Cardiac septum (tissue), 1 donor: Measurements from ENCODE around the gene KBTBD7. TPM values are rescaled to one million over a fixed set of nuclear protein-coding genes. Genes with fewer than 3 reads are reported as not detected.
"Not testable (repeated sequence)": the region's sequence is repeated elsewhere in the genome, so short reads cannot be mapped to it uniquely, and the experiment has no call there.

Source experiments
- DNase-seq: peaks from one replicate; pipeline ENCODE4 v3.0.0-alpha.2; 2020; ENCODE audit warnings: low spot score
- intact Hi-C: fragments of 100-400 bp; cut with DNase I; formaldehyde crosslinking; loops from one replicate; pipeline ENCODE4 v1.14.0; 2022
- total RNA-seq: library from RNA; stranded (reverse); fragmentation: NEBNext Ultra II Directional; extraction: Animal tissue kit (Norgen Biotek cat#: 25700); gene quantifications from one replicate; pipeline ENCODE4 v1.2.1, GENCODE V29; 2021
- donor health status: DM: no; HTN: no; CAD: no.

The KBTBD7 gene
- total RNA-seq, 1 donor from 2014 or later, result 5.0 TPM

DNA sequence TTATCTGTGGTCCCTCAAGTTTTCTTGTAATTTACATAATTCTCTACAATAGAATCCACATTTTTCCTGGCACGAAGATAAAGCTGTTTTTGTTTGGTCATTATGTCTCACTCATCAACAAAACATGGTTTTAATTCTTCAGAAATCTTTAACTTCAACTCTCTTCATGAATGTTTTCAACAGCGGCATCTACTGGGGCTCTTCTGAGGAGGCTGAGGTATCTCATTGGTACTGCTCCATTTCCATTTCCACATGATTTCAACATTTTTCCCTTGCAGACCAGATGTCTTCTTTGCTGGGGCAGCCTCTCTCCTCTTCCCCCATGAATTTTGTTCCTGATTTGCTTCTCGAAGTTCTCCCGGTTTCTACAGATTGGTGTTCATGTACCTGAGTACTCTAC, 5.8 kb upstream of the KBTBD7 start:
- DNase-seq, result no peak
- intact Hi-C loops, result no loop called here

DNA sequence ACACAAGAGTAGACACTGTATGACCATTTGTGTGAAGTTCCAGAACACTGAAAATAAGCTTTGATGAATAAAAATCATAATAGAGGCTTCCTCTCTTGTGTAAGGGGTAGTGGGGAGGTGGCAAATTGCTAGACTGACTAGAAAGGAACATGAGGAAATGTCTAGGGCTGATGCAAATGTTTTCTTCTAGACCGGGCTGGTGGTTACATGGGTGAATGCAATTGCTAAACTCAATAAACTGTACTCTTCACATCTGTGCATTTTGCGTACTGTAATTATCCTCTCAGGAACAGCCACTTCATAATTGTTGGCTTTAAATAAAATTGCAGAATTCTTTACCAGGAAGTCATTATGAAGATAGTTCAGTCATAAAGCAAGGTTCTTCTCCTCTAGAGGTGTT, 5.2 kb upstream of the KBTBD7 start:
- intact Hi-C loops, result no loop called here
- no peak for DNase-seq

DNA sequence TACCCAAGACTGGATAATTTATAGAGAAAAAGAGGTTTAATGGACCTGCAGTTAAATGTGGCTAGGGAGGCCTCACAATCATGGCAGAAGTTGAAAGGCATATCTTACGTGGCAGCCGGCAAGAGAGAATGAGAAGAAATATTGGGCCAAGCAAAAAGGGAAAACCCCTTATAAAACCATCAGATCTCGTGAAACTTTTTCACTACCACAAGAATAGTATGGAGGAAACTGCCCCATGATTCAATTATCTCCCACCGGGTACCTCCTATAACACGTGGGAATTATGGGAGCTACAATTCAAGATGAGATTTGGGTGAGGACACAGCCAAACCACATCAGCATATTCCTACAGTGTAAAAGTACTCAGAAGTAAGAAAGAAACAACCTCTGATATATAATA, 4.7 kb upstream of the KBTBD7 start:
- intact Hi-C loops, result no loop called here
- DNase-seq, result no peak

DNA sequence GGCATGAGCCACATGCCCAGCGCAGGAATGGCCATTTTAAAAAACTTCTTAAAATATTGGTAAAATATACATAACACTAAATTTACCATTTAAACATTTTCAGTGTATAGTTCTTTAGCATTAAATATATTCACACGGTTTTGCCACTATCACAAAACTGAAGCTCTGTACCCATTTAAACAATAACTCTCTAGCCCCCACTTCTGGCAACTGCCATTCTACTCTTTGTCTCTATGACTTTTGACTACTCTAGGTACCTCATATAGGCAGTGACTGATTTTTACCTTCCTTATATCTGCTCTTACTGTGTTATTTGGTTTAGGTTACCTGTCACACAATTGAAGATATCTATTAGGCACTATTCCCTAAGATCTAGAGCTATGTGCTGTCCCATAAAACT, 2.3 kb upstream of the KBTBD7 start:
- intact Hi-C loops, result no loop called here
- DNase-seq, result no peak

DNA sequence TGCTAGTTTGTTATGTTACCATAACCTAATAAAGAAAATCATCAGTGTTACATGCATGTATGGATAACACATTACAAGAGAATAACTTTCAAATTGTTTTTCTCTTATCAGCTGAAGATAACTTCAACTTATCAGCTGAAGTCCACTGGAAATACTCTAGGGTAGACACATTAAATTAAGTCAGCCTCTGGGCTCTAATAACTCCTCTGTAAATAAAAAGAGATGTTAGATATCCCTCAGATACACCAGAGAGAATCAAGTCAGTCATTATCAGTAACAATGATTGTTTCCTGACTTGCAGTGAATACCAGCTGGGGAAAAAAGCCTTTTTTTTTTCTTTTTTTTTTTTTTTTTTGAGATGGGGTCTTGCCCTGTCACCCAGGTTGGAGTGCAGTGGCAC, 1.6 kb upstream of the KBTBD7 start:
- intact Hi-C loops, result no loop called here

DNA sequence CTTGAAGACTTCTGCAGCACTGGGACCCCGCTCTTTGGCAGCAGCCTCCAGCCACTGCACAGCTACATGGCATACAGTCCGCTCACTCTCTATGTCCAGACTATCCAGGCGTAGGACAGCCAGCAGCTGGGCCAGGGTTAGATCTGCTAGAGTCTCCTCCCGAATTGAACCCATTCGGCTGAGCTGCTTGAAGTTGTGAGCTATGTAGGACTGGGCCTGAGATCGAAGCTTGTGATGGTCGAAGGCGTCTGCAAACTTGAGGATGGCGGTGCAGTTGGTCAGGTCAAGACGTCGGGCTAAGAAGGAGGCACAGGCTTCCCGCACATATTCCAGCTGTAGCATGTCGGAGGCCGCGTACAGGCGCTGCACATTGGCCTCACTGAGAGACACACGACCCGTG, 900 bp downstream of the KBTBD7 start:
- no peak for DNase-seq
- intact Hi-C loops, result no loop called here

More for the DNA sequence above, 1.6 kb upstream of the KBTBD7 start:
- no peak for DNase-seq

DNA sequence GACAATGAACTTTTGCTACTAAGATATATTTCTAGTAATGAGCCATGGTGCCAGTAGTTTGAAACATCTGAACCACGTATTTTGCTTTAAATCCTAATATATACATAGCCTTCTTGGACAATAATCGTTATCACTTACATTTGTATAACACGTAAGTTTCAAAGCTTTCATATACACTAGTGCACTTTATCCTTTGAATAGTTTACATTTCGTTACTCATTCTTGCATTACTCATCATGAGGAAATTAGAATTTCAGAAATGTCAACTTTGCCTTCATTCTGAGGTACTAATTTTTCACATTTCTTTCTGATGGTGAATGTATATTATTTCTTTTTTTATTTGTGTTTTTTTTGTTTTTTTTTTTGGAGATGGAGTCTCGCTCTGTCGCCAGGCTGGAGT, 5.8 kb downstream of the KBTBD7 start:
- no peak for DNase-seq
- intact Hi-C loops, result no loop called here

DNA sequence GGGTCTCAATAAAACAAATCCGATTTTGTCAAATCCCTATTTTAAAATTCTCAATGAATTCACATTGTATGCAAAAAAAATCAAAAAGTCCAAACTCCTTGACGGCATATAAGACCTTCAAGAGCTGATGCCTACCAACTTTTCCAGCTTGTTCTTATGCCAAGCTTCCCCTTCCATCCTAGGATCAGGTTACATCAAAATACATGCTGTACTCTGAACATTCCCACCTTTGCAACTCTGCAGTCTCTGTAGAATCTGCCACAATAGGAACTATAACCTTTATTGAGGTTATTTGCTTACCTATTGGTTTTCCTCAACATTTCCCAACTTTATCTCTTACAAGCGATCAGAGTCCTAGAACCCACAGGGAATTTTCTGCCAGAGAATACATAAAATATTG, 7.9 kb downstream of the KBTBD7 start:
- no peak for DNase-seq
- intact Hi-C loops, result no loop called here

DNA sequence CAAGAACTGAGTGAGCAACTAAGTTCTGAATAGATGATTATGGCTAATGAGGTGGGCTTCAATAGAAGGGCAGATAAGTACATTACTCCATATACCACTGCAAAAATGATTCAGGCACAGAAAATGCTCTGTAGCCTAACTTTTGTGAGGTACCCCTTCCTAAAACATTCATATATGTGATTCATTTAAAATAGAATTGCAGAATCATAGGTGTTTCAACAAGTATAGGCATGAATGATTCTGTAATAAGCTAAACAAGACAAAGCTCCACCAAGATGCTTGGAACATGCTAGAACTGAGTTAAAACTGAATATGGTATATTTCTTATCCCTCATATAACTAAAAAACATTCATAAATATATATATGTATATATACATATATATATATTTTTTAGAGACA, 12.1 kb downstream of the KBTBD7 start:
- intact Hi-C loops, result no loop called here
- no peak for DNase-seq

DNA sequence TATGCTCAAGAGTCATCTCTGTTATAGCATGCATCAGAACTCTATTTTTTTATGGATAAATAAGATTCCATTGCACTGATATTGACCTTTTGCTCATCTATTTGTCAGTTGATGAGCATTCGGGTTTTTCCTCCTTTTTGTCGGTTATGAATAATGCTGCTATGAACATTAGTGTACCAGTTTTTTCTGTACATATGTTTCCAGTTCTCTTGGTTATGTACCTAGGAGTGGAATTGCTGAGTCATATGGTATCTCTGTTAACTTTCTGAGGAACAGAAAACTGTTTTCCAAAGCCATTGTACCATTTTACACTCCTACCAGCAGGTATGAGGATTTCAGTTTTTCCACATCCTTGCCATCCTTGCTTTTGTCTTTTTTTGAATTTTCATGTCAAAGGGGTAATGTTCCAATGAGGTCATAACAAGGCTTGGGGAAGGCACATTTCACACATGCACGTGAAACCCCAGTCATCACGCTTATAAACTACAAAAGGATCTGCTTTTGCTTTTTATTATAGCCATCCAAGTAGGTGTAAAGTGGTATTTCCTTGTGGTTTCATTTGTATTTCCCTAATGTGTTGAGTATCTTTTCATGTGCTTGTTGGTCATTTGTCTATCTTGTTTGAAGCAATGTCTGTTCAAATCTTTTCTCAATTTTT, 14.6 kb downstream of the KBTBD7 start:
- DNase-seq, result no peak
- intact Hi-C loops, result no loop called here

DNA sequence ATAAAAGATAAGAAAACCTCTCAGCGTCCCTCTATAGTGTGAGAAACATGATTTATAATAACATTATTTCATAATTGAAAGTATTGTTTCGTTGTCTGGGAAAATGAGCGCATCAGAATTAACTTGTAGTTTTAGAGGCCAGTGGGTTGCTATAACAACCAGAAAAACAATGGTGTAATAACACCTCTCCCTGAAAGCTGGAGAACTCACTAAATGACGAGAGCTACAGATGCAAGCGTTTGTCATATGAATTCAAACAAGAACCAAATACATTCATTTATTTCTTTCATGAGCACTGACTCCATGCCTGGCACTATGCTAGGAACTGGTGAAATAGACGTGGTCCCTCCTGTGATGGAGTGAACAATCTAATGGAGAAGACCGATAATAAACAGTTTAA, 16.3 kb downstream of the KBTBD7 start:
- DNase-seq, result no peak
- intact Hi-C loops, result no loop called here

DNA sequence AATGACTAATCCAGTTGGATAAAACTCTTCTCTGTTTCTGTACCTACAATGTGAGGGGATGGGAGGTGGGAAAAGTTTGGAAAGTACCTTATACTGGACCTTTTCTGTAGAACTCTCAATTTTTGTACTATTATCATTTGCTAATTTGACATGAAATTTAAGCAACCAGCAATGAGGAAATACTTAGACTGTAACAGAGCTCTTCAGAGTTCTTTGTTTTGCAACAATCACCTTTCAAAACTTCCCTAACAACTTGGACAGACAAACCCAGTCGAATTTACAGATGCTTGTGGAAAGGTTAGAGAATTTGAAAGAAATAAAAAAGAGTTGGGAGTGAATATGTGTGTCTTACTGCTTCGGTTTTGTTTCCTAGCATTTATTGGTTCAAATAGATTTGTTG, 16.8 kb downstream of the KBTBD7 start:
- intact Hi-C loops, result no loop called here
- no peak for DNase-seq

DNA sequence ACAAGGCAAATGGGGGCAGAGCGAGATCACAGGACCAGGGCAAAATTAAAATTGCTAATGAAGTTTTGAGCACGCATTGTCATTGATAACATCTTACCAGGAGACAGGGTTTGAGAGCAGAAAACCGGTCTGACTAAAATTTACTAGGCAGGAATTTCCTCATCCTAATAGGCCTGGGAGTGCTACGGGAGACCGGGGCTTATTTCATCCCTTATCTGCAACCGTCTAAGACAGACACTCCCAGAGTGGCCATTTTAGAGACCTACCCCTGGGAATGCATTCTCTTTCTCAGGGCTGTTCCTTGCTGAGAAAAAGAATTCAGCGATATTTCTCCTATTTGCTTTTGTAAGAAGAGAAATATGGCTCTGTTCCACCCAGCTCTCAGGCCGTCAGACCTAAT, 18.8 kb downstream of the KBTBD7 start:
- intact Hi-C loops, DNase-seq: not testable (repeated sequence)

DNA sequence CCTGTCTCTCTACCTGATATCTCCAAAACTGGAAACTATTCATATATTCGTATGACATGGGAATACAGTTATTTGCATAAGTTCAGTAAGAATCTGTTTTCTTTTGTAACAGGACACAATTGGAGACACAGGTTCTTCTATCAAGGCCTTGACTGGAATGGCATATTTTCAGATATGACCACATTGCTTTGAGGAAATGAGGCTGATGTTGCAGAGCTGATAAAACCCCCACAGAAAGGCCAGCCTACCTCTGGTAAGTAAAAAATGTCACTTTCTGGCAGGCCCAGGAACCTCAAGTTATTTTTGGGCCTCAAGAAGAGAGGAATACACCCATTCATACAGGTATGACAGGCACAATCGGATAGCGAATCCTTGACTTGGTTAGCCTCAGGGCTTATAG, 32.2 kb downstream of the KBTBD7 start:
- DNase-seq, result no peak
- intact Hi-C loops, result no loop called here

DNA sequence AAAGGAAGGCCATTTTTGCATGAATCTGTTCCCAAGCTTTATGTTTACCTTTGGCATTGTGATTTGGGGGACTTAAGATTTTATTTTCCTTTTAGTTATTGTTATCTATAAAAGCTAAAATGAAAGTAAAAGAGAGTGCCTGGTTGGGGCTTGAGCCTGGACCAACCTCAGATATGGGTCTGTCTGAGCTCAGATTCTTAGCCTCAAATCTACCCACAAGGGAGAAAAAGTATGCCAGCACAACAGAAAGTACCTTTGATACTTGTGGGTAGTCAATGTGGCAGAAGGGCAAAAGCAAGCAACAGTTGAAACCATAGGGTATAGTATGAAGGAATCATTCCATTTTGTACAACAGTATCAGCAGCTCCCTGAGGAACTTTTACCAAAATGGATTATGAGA, 35.2 kb downstream of the KBTBD7 start:
- DNase-seq, result no peak
- intact Hi-C loops, result no loop called here

DNA sequence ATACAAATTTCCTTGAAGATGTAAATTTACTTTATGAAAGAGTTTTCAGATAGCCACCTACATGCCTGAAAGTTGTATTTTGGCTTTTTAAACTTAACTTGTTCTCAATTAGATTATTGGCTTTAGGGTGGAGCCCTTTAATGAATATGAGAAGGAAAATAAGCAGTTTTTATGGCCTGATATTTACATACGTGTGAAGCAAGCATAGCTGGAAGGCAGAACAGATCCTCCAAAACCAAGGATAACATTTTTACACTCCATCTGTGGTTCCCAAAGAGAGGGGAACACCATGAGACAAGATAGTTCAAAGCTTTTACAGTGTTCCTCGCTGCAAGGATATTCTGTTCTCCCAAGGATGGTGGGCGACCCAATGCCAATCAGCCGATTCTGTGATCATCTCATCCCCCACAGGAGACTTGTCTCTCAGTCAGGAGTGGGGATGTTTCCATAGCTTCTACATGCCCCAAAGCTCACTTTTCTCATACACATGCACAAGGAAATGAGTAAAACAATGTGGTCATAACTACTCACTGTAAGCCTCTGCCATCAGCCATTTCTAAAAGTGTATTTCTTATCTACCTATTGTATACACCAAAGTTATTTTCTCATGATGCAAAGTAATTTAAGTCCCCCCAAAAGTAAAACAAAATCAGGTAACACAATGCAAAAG, 37.2 kb downstream of the KBTBD7 start:
- DNase-seq, result no peak
- intact Hi-C loops, result no loop called here

DNA sequence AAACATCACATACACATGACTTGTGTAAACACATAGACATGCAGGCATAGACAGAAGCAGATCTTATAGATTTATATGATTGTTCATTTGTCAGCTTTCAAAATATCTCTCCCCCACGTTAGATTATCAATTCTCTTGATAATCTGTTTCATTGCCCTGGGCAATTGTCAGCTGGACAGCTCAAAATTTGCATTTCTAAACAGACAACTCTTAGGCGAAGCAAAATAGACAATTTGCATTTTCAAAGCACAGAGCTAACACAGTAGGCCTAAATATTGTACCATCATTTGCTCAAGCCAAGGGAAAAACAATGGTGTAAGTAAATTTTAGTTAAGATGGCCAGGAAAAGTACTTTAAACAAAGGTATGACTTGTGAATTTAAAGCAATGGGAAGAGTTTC, 37.7 kb downstream of the KBTBD7 start:
- intact Hi-C loops, result no loop called here
- DNase-seq, result no peak

DNA sequence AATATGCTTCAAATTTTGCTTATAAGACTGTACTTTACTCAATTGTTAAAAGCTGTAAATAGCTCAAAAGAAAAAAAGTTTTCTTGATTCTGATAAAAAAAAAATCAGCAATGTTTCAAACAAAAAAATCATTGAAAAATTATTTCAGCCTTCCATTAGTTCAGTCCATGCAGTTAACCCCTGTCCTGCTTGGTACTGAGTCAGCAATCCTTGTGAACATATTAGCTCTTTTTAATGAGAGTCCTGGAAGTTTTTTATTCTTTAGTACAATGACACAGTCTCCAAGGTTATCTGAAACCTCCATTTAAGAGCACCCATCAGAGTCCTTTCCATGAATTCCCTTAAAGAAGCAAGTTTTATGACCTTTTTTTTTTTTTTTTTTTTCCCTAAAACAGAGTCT, 40.3 kb downstream of the KBTBD7 start:
- DNase-seq, result no peak
- intact Hi-C loops, result no loop called here

DNA sequence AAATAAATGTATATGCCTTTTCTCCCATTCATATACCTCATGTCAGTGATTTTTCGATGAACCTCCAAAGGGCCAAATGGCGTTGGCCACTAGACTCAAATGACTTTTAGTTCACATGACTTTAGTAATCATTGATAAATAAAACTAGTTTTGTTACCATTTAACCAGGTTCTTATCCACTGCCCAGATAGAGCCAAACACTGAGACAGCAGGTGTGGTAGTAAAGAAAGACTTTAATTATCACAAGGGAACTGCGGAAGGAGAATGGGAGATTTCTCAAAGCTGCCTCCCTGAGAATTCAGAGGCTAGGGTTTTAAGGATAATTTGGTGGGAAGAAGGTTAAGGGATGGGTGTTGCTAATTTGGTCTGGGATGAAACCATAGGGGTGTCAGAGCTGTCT, 42.4 kb downstream of the KBTBD7 start:
- DNase-seq, result no peak
- intact Hi-C loops, result no loop called here

DNA sequence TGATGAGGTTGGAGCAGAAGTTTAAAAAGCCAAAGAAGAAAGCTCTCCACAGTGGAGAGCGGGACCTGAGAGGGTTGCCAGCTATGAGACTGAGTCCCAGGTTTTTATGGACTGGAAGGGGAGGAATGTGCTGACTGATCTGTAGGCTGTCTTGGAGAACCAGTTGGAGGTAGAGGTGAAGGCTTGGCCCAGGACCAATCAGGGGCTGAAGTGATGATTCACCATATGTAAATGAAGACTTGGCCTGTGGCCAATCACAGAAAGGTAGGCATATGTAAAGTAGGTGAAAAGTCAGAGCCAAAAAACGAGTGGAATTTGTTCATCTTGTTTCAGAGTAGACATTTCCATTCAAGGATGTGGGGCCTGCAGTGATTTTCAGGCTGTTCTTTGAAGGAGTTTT, 44.3 kb downstream of the KBTBD7 start:
- intact Hi-C loops, result no loop called here
- DNase-seq, result no peak

DNA sequence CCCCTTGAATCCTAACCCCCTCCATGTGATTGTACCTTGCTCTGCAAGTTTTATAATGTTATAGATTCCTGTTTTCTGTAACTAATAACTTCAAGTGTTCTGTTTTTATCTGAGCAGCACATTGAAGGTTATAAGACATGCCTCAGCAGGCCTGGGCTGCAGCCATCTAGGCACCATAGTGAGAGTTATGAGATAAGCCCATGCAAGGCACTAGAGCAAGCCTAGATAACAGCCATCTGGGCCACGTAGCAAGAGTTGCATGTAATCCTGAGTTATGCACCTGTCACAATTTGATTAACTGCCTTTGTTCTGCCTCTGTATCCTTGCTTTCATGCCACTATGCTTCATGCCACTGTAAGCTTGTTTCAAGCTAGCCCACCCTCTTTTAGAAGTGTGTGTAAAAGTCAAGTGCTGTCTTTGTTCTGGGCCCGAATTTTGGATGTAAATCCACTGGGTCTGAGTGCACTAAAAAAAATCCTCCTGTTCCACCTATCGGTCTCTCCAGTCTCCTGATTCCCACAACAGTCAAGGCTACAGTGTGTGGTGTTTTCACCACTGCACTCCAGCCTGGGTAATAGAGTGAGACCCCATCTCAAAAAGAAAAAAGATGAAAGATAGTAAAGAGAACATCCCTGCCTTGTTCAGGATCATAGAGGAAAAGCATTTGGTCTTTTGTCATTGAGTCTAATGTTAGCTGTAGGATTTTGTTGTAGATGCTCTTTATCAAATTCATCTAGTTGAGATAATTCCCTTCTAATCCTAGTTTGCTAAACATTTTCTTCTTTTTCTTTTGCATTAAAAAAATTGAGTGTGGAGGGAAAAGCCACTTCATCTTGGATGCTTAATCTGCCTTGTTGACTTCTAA, 45.7 kb downstream of the KBTBD7 start:
- no peak for DNase-seq
- intact Hi-C loops, result no loop called here
